HEK293 (cell line): ENCODE results near the gene BTBD2.
A peak's percentile ranks its signal among the peaks of the same experiment; 100 is the strongest.

Experiments
- CTCF ChIA-PET: fragments of 350-600 bp; formaldehyde crosslinking; extraction: SDS; loops from one replicate; lab custom pipeline; 2021; ENCODE audit warnings: antibody characterized with exemption; lab: Yijun Ruan, JAX
- POLR2A ChIA-PET: fragments of 300-600 bp; formaldehyde crosslinking; extraction: SDS; loops from one replicate; lab custom pipeline; 2020; ENCODE audit warnings: antibody characterized with exemption, inconsistent platforms; lab: Yijun Ruan, JAX
- H3K27ac ChIP-seq: fragments of 200-500 bp; sonication (Bioruptor generic); 2 replicates; pipeline ENCODE4 v1.5.1; 2014; ENCODE audit warnings: low read depth, low read length, control low read depth, inconsistent platforms; ENCODE audit errors: extremely low read depth
- H3K36me3 ChIP-seq, 2 experiments: fragments of 200-500 bp in 1 of 2; sonication (Bioruptor generic) in 1 of 2; 1 replicate in 1 of 2; 2 replicates in 1 of 2; pipeline ENCODE4 v1.5.1; 2014 to 2017; ENCODE audit warnings: inconsistent platforms in 2 of 2, low read length in 2 of 2; ENCODE audit not compliant: control insufficient read depth in 2 of 2, insufficient read depth in 1 of 2
- H3K4me1 ChIP-seq: fragments of 200-500 bp; sonication (Bioruptor generic); 2 replicates; pipeline ENCODE4 v1.5.1; 2014; ENCODE audit warnings: mild to moderate bottlenecking, low read length, inconsistent platforms; ENCODE audit not compliant: control insufficient read depth, insufficient read depth
- H3K4me3 ChIP-seq: 2 replicates; pipeline ENCODE4 v1.5.1; 2011; ENCODE audit warnings: low read depth, mild to moderate bottlenecking, control low read depth, low read length, moderate library complexity
- H3K9me3 ChIP-seq: fragments of 200-500 bp; sonication (Bioruptor generic); 2 replicates; pipeline ENCODE4 v1.5.1; 2014; ENCODE audit warnings: low read depth, low read length, inconsistent platforms; ENCODE audit not compliant: control insufficient read depth, insufficient read depth
- FEZF1 ChIP-seq: fragments of 450-650 bp; formaldehyde crosslinking; IDR thresholded peaks from 2 replicates; pipeline ENCODE4 v1.5.1; 2016; ENCODE audit warnings: missing biosample characterization, missing genetic modification characterization
- HOXD13 ChIP-seq: sonication (generic); formaldehyde crosslinking; IDR thresholded peaks from 2 replicates; pipeline ENCODE4 v1.8.0; 2022; ENCODE audit warnings: missing genetic modification reagents, borderline replicate concordance
- KLF8 ChIP-seq: fragments of 450-650 bp; formaldehyde crosslinking; IDR thresholded peaks from 2 replicates; pipeline ENCODE4 v1.5.1; 2016; ENCODE audit warnings: missing biosample characterization, missing genetic modification characterization
- ZBTB1 ChIP-seq: fragments of 450-650 bp; formaldehyde crosslinking; IDR thresholded peaks from 2 replicates; pipeline ENCODE4 v1.5.1; 2016; ENCODE audit warnings: missing biosample characterization, missing genetic modification characterization
- ZNF214 ChIP-seq: fragments of 450-650 bp; formaldehyde crosslinking; IDR thresholded peaks from 2 replicates; pipeline ENCODE4 v1.5.1; 2017; ENCODE audit warnings: missing biosample characterization, mild to moderate bottlenecking, missing genetic modification characterization, borderline replicate concordance
- ZNF639 ChIP-seq: fragments of 450-650 bp; formaldehyde crosslinking; IDR thresholded peaks from 2 replicates; pipeline ENCODE4 v1.5.1; 2016; ENCODE audit warnings: missing biosample characterization, missing genetic modification characterization
- ZSCAN16 ChIP-seq: fragments of 450-650 bp; formaldehyde crosslinking; IDR thresholded peaks from 2 replicates; pipeline ENCODE4 v1.5.1; 2016; ENCODE audit warnings: missing biosample characterization, missing genetic modification characterization
- TF ChIP-seq, protein P1 (sequence below): fragments of 450-650 bp; formaldehyde crosslinking; IDR thresholded peaks from 2 replicates; pipeline ENCODE4 v1.5.0; 2017; ENCODE audit warnings: missing biosample characterization, missing genetic modification characterization, borderline replicate concordance
- TF ChIP-seq, protein P2 (sequence below): fragments of 450-650 bp; formaldehyde crosslinking; IDR thresholded peaks from 2 replicates; pipeline ENCODE4 v1.5.1; 2016; ENCODE audit warnings: missing biosample characterization, missing genetic modification characterization

Gene BTBD2

GRCh38 chr19:1974381-1975161 lies 40.9 kb downstream of the BTBD2 start (continued):
- TF ChIP-seq FEZF1 (tag by site-specific recombination): no peak
- no peak for TF ChIP-seq HOXD13
- TF ChIP-seq, protein P1, sequence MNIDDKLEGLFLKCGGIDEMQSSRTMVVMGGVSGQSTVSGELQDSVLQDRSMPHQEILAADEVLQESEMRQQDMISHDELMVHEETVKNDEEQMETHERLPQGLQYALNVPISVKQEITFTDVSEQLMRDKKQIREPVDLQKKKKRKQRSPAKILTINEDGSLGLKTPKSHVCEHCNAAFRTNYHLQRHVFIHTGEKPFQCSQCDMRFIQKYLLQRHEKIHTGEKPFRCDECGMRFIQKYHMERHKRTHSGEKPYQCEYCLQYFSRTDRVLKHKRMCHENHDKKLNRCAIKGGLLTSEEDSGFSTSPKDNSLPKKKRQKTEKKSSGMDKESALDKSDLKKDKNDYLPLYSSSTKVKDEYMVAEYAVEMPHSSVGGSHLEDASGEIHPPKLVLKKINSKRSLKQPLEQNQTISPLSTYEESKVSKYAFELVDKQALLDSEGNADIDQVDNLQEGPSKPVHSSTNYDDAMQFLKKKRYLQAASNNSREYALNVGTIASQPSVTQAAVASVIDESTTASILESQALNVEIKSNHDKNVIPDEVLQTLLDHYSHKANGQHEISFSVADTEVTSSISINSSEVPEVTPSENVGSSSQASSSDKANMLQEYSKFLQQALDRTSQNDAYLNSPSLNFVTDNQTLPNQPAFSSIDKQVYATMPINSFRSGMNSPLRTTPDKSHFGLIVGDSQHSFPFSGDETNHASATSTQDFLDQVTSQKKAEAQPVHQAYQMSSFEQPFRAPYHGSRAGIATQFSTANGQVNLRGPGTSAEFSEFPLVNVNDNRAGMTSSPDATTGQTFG (tag by site-specific recombination): no peak
- no peak for TF ChIP-seq ZSCAN16 (tag by site-specific recombination)
- TF ChIP-seq ZNF214 (tag by site-specific recombination): no peak

GRCh38 chr19:1970806-1971502 lies 44.6 kb downstream of the BTBD2 start:
- no peaks in the 10 kb centered on the region for H3K4me1 ChIP-seq
- H3K36me3 ChIP-seq: peaks cover 3 to 45% of the 10 kb centered on the region in 2 experiments; a peak in 2 of 3 replicates
- H3K27ac ChIP-seq: no peak overlapping the region
- no peak overlapping the region for H3K4me3 ChIP-seq
- ChIA-PET POLR2A (no interaction called here), CTCF (interaction anchor here (0.7 kb wide), 1 partner anchor 81 kb away, joined by 3 read pairs; no protein-coding TSS in a partner anchor)
- H3K9me3 ChIP-seq: no peaks in the 10 kb centered on the region
- TF ChIP-seq ZBTB1 (tag by site-specific recombination): no peak
- TF ChIP-seq, protein P2, sequence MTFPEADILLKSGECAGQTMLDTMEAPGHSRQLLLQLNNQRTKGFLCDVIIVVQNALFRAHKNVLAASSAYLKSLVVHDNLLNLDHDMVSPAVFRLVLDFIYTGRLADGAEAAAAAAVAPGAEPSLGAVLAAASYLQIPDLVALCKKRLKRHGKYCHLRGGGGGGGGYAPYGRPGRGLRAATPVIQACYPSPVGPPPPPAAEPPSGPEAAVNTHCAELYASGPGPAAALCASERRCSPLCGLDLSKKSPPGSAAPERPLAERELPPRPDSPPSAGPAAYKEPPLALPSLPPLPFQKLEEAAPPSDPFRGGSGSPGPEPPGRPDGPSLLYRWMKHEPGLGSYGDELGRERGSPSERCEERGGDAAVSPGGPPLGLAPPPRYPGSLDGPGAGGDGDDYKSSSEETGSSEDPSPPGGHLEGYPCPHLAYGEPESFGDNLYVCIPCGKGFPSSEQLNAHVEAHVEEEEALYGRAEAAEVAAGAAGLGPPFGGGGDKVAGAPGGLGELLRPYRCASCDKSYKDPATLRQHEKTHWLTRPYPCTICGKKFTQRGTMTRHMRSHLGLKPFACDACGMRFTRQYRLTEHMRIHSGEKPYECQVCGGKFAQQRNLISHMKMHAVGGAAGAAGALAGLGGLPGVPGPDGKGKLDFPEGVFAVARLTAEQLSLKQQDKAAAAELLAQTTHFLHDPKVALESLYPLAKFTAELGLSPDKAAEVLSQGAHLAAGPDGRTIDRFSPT: peak; percentile 78

DNA sequence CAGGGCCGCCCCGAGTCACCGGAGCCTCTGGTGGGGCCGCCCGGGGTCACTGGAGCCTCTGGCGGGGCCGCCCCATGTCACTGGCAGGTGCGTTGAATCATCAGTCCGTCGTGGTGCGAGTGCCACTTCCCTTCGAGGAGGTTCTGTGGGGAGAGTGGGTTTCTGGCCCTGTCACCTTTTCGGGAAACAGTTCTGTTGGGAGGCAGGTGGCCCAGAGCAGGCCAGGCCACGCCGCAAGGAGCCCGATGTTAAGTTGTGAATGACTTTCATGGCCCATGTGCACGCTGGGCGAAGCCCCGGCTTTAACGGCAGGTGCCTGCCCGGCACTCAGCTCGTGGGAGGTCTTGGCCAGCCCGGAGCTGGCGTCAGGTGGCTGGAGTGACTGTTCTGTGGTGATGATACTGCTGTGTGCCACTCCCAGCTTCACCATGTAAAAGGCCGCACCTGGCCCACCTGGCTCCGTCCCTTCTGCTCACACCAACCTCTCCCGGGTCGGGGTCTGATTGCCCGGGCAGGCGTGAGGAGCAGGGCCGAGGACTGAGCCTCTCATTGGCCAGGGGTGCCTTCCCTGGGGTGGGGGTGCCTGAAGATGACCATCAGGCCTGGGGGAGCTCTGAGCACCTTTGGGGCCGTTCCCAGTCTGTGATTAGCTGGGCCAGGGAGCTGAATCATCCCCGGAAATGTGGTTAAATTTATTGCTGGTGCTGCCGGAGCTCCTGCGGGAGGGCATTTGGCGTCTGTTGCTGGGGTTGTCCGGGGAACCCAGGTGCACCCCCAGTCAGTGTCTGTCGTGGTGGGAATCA lies 45.3 kb downstream of the BTBD2 start:
- CTCF ChIA-PET: no interaction called here
- TF ChIP-seq ZNF639 (tag by site-specific recombination): no peak
- 0 out of 2 replicates have a peak, but pooled peaks have one; percentile 18 for TF ChIP-seq KLF8 (tag by site-specific recombination)

More for the DNA sequence above, 45.3 kb downstream of the BTBD2 start:
- Histone ChIP-seq H3K36me3 (peaks cover 3 to 38% of the 10 kb centered on the region in 2 experiments; a peak in 2 of 3 replicates), H3K4me3 (no peak overlapping the region), H3K9me3 (no peaks in the 10 kb centered on the region), H3K4me1 (no peaks in the 10 kb centered on the region), H3K27ac (no peak overlapping the region)
- POLR2A ChIA-PET: interaction anchor here (0.6 kb wide), 1 partner anchor 39 kb away, joined by 3 read pairs; no protein-coding TSS in a partner anchor
